Glutamatergic neuron (in vitro differentiated cells): ENCODE measurements around the gene HMOX2. TPM values are rescaled to one million over a fixed set of nuclear protein-coding genes. Genes with fewer than 3 reads are reported as not detected.

Experiments used
- DNase-seq: peaks from one replicate; pipeline ENCODE4 v3.0.0; 2022
- H3K27ac Mint-ChIP-seq: one replicate; pipeline ENCODE4 v1.8.0; 2020; ENCODE audit warnings: mild to moderate bottlenecking, mixed read lengths, inconsistent platforms; ENCODE audit not compliant: unreplicated experiment
- H3K27me3 Mint-ChIP-seq: one replicate; pipeline ENCODE4 v1.8.0; 2020; ENCODE audit warnings: mild to moderate bottlenecking, moderate library complexity, mixed read lengths, inconsistent platforms; ENCODE audit not compliant: unreplicated experiment
- H3K36me3 Mint-ChIP-seq: one replicate; pipeline ENCODE4 v1.8.0; 2020; ENCODE audit warnings: mild to moderate bottlenecking, mixed read lengths, inconsistent platforms; ENCODE audit not compliant: unreplicated experiment
- H3K4me1 Mint-ChIP-seq: one replicate; pipeline ENCODE4 v1.8.0; 2020; ENCODE audit warnings: mild to moderate bottlenecking, low read depth, mixed read lengths, inconsistent platforms; ENCODE audit not compliant: unreplicated experiment
- H3K4me3 Mint-ChIP-seq: one replicate; pipeline ENCODE4 v1.8.0; 2020; ENCODE audit warnings: mild to moderate bottlenecking, mixed read lengths, inconsistent platforms; ENCODE audit not compliant: unreplicated experiment
- H3K9me3 Mint-ChIP-seq: one replicate; pipeline ENCODE4 v1.8.0; 2020; ENCODE audit warnings: mild to moderate bottlenecking, moderate library complexity, mixed read lengths, inconsistent platforms; ENCODE audit not compliant: unreplicated experiment
- CTCF ChIP-seq: fragments of 200-600 bp; sonication (generic); IDR thresholded peaks from one replicate; pipeline ENCODE4 v1.5.0; 2021; ENCODE audit not compliant: partially characterized antibody, unreplicated experiment
- total RNA-seq: library from RNA; stranded (reverse); fragmentation: NEBNext Ultra II Directional; extraction: Animal tissue kit (Norgen Biotek cat#: 25700); gene quantifications from one replicate; pipeline ENCODE4 v1.2.1, GENCODE V29; 2021; ENCODE audit not compliant: unreplicated experiment

The HMOX2 gene
- total RNA-seq, 1 donor from 2014 or later = 76.0 TPM

- H3K9me3 Mint-ChIP-seq = peaks cover 8% of the 10 kb centered on the region
- TF ChIP-seq CTCF = peak; percentile 69
- no peak overlapping the region for H3K4me3 Mint-ChIP-seq
- H3K4me1 Mint-ChIP-seq = peaks cover 10% of the 10 kb centered on the region
- DNase-seq = peak; percentile 80
- H3K27ac Mint-ChIP-seq = peak overlapping the region; percentile 48
- peaks cover 1% of the 10 kb centered on the region for H3K27me3 Mint-ChIP-seq
- H3K36me3 Mint-ChIP-seq = no peaks in the 10 kb centered on the region
These were observed 41.8 kb downstream of the HMOX2 start for GRCh38 chr16:4517812-4518680.

GRCh38 chr16:4519274-4520058 is 43.3 kb downstream of the HMOX2 start:
- peak overlapping the region; percentile 57 for H3K27ac Mint-ChIP-seq
- H3K27me3 Mint-ChIP-seq = peaks cover 6% of the 10 kb centered on the region
- no peaks in the 10 kb centered on the region for H3K36me3 Mint-ChIP-seq
- H3K4me3 Mint-ChIP-seq = no peak overlapping the region
- peaks cover 13% of the 10 kb centered on the region for H3K9me3 Mint-ChIP-seq
- no peak for TF ChIP-seq CTCF
- peaks cover 20% of the 10 kb centered on the region for H3K4me1 Mint-ChIP-seq
- DNase-seq = no peak

- no peak overlapping the region for H3K4me3 Mint-ChIP-seq
- peaks cover 4% of the 10 kb centered on the region for H3K27me3 Mint-ChIP-seq
- no peak for TF ChIP-seq CTCF
- H3K4me1 Mint-ChIP-seq = peaks cover 24% of the 10 kb centered on the region
- H3K36me3 Mint-ChIP-seq = no peaks in the 10 kb centered on the region
- peaks cover 11% of the 10 kb centered on the region for H3K9me3 Mint-ChIP-seq
- peak overlapping the region; percentile 28 for H3K27ac Mint-ChIP-seq
- DNase-seq = no peak
These were observed 44.7 kb downstream of the HMOX2 start for GRCh38 chr16:4520913-4521312.

- TF ChIP-seq CTCF = no peak
- H3K27me3 Mint-ChIP-seq = peaks cover 4% of the 10 kb centered on the region
- H3K36me3 Mint-ChIP-seq = no peaks in the 10 kb centered on the region
- H3K4me1 Mint-ChIP-seq = peaks cover 24% of the 10 kb centered on the region
- DNase-seq = peak; percentile 49
- H3K4me3 Mint-ChIP-seq = peak overlapping the region; percentile 20
- H3K27ac Mint-ChIP-seq = peak overlapping the region; percentile 74
- peaks cover 11% of the 10 kb centered on the region for H3K9me3 Mint-ChIP-seq
These were observed 45.9 kb downstream of the HMOX2 start for GRCh38 chr16:4522051-4522581.

- H3K36me3 Mint-ChIP-seq = no peaks in the 10 kb centered on the region
- peak overlapping the region; percentile 74 for H3K27ac Mint-ChIP-seq
- peaks cover 11% of the 10 kb centered on the region for H3K9me3 Mint-ChIP-seq
- TF ChIP-seq CTCF = no peak
- peaks cover 24% of the 10 kb centered on the region for H3K4me1 Mint-ChIP-seq
- no peak for DNase-seq
- H3K4me3 Mint-ChIP-seq = no peak overlapping the region
- peaks cover 4% of the 10 kb centered on the region for H3K27me3 Mint-ChIP-seq
These were observed 47.5 kb downstream of the HMOX2 start for GRCh38 chr16:4523686-4524085.
